ENCODE measurements around the gene PSMD7. TPM values are rescaled to one million over a fixed set of nuclear protein-coding genes. Genes with fewer than 3 reads are reported as not detected.

The PSMD7 gene
- total RNA-seq, 4 donors from 2014 or later, result 62.3 to 99.8 (median 73.3) TPM

DNA sequence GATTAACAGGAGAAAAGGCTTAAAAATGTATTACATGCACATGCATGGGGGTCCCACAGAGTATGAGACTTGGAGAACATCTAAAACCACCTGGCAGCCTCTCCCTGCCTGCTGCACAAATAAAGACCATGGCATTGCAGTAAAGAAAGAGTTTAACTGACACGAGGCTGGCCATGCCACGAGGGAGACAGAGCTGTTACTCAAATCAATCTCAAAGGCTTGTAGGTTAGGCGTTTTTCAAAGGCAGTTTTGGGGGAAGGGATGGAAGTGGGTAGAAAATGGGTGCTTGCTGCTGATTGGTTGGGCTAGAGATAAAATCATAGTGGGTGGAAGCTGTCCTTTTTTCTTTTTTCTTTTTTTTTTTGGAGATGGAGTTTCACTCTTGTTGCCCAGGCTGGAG, 17.3 kb upstream of the PSMD7 start:
- no peak for ATAC-seq (ENCODE audit: low FRiP score)
- DNase-seq (ENCODE audit: low spot score), result no peak

DNA sequence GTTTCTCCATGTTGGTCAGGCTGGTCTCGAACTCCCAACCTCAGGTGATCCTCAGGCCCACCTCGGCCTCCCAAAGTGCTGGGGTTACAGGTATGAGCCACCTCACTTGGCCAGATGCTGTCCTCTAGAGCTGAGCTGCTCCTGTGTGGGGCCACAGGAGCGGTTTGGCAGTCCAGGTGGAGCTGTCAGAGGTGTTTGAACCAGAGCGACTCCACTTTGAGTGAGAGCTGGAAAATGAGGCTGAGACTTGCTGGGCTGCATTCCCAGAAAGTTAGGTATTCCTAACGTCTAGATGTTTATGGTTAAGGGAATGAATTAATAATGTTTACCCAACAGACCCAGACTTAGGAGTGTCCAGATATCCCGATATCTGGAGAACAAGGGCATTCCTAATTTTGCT, 16.8 kb upstream of the PSMD7 start:
- TF ChIP-seq, protein P1, sequence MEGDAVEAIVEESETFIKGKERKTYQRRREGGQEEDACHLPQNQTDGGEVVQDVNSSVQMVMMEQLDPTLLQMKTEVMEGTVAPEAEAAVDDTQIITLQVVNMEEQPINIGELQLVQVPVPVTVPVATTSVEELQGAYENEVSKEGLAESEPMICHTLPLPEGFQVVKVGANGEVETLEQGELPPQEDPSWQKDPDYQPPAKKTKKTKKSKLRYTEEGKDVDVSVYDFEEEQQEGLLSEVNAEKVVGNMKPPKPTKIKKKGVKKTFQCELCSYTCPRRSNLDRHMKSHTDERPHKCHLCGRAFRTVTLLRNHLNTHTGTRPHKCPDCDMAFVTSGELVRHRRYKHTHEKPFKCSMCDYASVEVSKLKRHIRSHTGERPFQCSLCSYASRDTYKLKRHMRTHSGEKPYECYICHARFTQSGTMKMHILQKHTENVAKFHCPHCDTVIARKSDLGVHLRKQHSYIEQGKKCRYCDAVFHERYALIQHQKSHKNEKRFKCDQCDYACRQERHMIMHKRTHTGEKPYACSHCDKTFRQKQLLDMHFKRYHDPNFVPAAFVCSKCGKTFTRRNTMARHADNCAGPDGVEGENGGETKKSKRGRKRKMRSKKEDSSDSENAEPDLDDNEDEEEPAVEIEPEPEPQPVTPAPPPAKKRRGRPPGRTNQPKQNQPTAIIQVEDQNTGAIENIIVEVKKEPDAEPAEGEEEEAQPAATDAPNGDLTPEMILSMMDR (IDR thresholded peaks at IDR 0.05), result no peak
- DNase-seq (ENCODE audit: low spot score) (no peak), ATAC-seq (ENCODE audit: low FRiP score) (no peak)

More for the DNA sequence above, 17.3 kb upstream of the PSMD7 start:
- TF ChIP-seq, protein P1 (IDR thresholded peaks at IDR 0.05), result no peak

DNA sequence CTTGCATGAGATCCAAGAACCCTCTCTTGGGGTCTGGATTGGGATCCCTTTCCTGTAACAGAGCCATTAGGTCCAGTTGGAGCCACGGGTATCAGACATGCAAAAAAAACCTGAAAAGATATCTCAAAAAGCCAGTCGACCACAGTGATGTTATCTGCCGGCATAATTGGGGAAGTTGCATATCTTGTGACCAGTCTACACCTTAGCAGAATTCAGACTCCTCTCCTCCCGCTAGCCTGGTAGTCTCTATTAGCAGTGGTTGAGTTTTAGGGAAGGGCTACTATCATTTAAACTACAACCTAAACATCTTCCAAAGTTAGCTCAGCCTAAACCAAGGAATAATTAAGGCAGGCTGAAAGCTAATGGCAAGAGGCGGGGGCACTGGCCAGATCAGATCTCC, 16.2 kb upstream of the PSMD7 start:
- TF ChIP-seq, protein P1 (IDR thresholded peaks at IDR 0.05), result no peak
- ATAC-seq (ENCODE audit: low FRiP score) (no peak), DNase-seq (ENCODE audit: low spot score) (no peak)

DNA sequence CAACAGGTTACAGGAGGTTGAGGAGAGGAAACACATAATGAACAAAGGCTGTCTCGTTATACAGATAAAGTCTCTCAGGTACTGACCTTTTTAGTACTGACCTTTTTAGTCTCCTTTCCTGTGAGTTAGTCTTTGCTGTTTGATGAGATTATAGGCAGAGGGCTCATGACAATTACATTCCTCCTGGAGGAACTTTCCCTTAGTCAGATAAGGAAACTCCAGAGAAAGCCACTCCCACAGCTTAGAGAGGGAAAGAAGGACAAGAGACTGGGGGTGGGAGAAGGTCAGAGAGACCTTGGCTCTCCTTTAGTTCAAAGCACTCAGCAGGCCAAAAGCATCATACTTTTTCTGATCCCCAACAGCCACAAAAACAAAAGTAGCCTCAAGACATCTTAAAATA, 15.3 kb upstream of the PSMD7 start:
- ATAC-seq (ENCODE audit: low FRiP score) (no peak), DNase-seq (ENCODE audit: low spot score) (no peak)
- TF ChIP-seq, protein P1 (IDR thresholded peaks at IDR 0.05), result no peak

DNA sequence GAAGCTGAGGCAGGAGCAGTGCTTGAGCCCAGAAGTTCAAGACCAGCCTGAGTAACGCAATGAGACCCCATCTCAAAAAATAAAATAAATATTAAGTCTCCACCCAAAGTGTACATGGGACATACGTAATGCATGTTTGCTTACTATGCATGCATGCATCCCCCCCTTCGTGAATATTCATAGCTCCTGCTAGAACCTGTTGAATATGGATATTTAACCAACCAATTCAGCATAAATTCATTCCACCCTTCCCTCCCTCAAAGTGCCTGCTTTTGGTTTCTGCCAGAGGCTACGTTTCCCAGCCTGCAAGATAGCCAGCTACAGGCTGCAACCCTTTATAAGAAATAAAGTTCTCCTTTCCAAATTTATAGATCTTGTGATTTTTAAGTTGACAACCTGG, 12.9 kb upstream of the PSMD7 start:
- DNase-seq (ENCODE audit: low spot score) (no peak), ATAC-seq (ENCODE audit: low FRiP score) (no peak)
- TF ChIP-seq, protein P1 (IDR thresholded peaks at IDR 0.05), result no peak

DNA sequence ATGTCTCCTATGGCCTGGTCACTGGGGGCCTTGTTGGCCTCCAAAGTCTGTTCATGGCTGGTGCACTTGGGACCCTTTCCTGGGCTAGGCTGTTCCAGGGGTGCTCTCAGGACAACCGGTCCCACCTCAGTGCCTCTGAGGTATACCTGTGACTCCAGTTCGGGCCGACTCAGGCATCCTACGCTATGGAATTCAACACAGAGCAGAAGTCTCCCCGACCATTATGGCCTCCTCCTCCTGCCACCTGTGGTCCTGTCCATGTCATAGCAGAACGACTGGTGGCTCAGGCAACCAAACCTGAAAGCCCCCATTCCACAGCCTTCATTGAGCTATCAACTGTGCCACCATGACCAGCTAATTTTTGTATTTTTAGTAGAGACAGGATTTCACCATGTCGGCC, 8.5 kb upstream of the PSMD7 start:
- ATAC-seq (ENCODE audit: low FRiP score) (no peak), DNase-seq (ENCODE audit: low spot score) (no peak)
- TF ChIP-seq, protein P1 (IDR thresholded peaks at IDR 0.05), result no peak

DNA sequence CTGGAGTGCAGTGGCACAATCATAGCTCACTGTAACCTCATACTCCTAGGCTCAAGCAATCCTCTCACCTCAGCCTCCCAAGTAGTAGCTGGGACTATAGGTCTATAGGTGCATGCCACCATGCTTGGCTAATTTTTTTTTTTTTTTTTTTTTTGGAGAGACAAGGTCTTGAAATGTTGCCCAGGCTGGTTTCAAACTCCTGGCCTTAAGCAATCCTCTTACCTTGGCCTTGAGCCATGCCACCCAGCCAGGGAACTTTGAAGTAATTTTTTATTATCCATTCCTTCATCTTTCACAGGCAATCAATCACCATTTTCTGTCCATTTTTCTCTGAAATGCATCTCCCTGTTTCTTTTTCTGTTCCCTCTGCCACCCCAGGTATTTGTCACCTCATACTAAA, 6.3 kb upstream of the PSMD7 start:
- no peak for ATAC-seq (ENCODE audit: low FRiP score)
- no peak for DNase-seq (ENCODE audit: low spot score)
- TF ChIP-seq, protein P1 (IDR thresholded peaks at IDR 0.05), result no peak

Data from omental fat pad (tissue), 4 donors.